Embryonic facial prominence (tissue), 1 donor: ENCODE data around the gene STK33.
"Not testable (repeated sequence)": the region's sequence is repeated elsewhere in the genome, so short reads cannot be mapped to it uniquely, and the experiment has no call there.

ENCODE experiments used
- DNase-seq: peaks from one replicate; pipeline ENCODE4 v3.0.0-alpha.2; 2016; ENCODE audit errors: extremely low spot score

STK33 gene

DNA sequence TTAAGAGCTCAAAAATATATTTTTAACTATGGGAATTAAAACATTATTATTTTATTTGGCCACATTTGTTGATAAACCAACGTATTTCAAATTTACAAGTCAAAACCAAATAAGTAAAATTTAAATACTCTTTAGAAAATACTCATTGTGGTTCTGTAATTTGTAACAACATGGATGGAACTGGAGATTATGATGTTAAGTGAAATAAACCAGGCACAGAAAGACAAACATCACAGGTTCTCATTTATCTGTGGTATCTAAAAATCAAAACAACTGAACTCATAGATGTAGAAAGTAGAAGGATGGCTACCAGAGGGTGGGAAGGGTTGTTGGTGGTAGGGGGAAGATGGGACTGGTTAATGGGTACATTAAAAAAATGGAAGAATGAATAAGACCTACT is 50.8 kb downstream of the STK33 start:
- no peak for DNase-seq

- no peak for DNase-seq
These were observed 52.6 kb downstream of the STK33 start for GRCh38 chr11:8541448-8541847.

DNA sequence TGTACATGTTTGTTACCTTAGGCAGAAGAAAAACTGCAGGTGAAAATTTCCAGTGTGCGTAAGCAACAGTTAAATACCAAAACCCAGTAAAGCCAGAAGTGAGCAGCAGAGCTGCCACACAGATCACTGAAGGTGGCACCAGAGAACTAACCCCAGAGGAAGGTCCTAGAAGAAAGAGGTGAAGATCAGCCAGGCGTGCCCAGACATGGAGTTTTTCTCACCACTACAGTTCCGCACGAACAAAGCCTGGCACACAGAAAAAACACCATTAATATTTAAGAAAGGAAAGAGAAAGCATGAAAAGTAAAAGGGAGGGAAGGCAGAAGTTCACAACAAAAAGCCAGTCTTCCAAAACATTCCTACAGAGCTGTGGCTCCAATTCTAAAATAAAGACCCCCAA is 60.7 kb downstream of the STK33 start:
- no peak for DNase-seq

DNA sequence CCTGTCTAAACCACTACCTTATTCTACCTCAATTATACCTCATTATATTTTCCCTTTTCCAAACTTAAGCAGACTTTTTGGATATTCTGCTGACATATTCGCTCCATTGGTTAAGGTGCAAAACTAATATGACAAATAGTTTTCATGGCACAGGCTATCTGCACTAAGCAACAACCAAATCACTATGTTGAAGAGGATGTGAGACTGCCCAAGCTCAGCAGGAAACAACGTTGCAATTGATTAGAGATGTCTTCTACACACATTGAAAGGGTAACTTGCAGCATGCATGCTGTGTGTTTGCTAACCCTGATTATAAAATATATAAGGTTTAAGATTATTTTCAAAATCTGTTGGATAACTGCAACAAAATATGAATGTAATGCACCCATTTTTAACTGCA is 61.6 kb downstream of the STK33 start:
- no peak for DNase-seq

- no peak for DNase-seq
These were observed 62.0 kb downstream of the STK33 start for GRCh38 chr11:8531982-8532381.

DNA sequence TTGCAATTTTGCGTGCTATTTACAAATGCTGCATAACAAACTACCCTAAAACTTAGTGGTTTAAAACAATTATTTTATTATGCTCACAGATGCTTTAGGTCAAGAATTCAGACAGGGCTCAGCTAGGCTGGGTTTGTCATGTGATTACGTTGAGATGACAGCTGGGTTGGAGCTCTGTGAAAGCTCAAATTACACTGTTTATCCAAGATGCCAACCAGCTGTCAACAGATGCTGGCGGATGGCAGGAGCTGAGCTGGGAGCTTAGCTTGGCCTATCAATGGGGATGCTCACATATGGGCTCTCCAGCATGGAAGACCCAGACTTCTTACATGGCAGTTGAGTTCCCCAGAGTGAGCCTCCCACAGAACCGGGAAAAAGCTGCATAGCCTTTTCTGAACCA is 62.7 kb downstream of the STK33 start:
- no peak for DNase-seq

GRCh38 chr11:8527939-8528338 is 66.1 kb downstream of the STK33 start:
- DNase-seq = no peak

- no peak for DNase-seq
These were observed 70.6 kb downstream of the STK33 start for GRCh38 chr11:8523396-8523795.

- no peak for DNase-seq
These were observed 81.5 kb downstream of the STK33 start for GRCh38 chr11:8512547-8512946.

DNA sequence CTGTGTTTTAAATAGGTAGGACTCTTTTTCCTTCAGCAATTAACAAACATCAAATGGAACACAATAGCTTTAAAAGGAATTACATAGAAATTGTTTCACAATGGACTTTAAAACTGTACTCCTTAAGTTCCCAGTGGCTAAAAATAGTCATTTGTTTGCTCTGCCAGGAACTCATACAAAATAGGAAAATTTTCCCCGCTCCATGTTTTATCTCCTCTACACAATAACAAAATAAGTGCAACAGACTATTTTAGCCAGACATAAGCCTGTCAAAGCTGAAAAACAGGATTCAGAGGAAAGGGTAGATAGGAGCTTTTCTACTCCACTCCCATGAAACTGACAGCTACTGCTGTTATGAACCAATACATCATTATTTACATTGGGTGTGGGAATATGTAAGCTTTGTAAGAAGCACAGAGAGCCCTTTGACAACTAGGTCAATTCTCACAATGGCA is 90.1 kb downstream of the STK33 start:
- DNase-seq = no peak

GRCh38 chr11:8501836-8502235 is 92.2 kb downstream of the STK33 start:
- no peak for DNase-seq

DNA sequence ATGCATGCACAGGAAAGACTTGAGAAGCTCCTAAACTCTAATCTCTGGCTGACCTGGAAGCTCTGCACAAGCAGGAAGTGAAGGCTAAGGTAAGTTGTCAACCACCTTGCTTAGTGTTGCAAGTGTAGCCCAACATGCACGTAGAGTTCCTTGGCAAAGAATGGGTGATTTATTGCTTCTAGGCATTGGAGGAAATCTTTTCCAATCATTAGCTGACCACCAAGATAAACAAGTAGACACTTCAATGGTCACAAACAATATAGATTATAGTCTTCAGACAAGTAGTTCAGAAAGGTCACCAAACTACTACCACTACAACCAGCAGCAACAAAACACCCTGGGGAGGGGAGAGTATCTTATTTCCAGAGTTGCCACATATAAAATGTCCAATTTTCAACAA is 105.6 kb downstream of the STK33 start:
- no peak for DNase-seq

DNA sequence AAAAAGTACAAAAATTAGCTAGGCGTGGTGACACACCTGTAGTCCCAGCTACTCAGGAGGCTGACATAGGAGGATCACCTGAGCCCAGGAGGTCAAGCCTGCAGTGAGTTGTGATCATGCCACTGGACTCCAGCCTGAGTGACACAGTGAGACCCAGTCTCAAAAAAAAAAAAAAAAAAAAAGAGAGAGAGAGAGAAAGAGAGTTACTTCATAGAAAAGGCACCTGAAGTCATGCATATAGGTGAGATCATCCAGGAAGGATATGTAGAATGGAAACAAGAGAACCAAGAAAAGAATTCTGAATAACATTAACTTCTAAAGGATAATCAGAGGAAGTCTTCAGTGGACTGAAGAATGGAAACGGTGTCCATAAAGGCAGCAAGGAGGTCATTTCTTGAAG is 106.8 kb downstream of the STK33 start:
- DNase-seq = no peak

- DNase-seq = no peak
These were observed 109.8 kb downstream of the STK33 start for GRCh38 chr11:8484251-8484650.

GRCh38 chr11:8480858-8481257 is 113.2 kb downstream of the STK33 start:
- DNase-seq = no peak

DNA sequence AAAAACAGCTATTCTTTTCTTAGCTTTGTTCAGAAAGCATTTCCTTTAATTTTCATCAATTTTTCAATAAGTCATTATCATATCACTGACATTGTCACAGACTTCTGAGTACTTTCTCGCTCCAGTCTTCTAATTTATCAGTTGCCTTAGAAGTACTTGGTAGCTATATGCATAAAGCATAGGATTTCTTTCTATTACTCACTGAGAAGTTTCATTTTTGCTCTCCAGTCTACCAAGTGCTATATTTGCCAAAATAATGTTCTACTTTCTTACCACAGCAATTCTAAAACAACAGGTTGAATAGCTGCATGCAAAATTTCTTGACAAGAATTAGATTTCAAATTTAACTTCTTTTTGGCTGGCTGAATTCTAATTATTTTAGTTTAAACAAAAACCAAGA is 116.3 kb downstream of the STK33 start:
- DNase-seq = no peak

GRCh38 chr11:8477151-8477550 is 116.9 kb downstream of the STK33 start:
- no peak for DNase-seq

DNA sequence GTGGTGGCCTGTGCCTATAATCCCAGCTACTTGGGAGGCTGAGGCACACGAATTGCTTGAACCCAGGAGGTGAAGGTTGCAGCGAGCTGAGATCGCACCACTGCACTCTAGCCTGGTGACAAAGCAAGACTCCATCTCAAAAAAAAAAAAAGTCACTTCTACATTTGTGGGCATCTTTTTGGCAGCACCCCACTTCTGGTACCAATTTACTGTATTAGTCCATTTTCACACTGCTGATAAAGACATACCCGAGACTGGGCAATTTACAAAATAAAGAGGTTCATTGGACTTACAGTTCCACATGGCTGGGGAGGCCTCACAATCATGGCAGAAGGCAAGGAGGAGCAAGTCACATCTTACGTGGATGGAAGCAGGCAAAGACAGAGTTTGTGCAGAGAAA is 126.2 kb downstream of the STK33 start:
- DNase-seq = not testable (repeated sequence)

- not testable (repeated sequence) for DNase-seq
These were observed 126.7 kb downstream of the STK33 start for GRCh38 chr11:8467356-8467755.

DNA sequence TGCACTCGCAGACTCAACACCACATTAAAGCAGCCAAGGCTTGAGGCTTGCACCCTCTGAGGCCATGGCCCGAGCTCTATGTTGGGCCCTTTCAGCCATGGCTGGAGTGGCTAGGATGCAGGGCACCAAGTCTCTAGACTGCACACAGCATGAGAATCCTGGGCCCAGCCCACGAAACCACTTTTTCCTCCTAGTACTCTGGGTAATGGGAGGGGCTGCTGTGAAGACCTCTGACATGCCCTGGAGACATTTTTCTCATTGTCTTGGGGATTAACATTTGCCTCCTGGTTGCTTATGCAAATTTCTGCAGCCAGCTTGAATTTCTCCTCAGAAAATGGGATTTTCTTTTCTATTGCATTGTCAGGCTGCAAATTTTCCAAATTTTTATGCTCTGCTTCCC is 127.1 kb downstream of the STK33 start:
- DNase-seq = not testable (repeated sequence)

- DNase-seq = no peak
These were observed 134.2 kb downstream of the STK33 start for GRCh38 chr11:8459711-8460399.

DNA sequence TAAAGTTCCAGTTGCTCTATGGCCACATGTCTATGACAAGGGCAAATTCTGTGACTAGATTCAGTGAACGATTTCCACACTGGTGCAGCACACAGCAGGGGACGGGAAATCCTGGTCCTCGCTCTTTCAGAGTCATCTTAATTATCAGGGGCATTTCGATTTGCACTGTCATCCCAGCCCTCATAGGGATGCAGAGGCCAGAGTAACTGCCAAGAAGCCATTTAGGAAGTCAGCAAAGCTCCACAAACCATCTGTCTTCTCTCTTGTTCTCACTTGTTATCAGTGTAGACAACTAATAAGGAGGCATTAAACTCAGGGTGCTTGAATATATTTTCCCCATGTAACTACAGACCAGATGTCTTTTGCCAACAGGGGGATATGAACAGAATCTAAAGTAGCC is 151.7 kb downstream of the STK33 start:
- no peak for DNase-seq

DNA sequence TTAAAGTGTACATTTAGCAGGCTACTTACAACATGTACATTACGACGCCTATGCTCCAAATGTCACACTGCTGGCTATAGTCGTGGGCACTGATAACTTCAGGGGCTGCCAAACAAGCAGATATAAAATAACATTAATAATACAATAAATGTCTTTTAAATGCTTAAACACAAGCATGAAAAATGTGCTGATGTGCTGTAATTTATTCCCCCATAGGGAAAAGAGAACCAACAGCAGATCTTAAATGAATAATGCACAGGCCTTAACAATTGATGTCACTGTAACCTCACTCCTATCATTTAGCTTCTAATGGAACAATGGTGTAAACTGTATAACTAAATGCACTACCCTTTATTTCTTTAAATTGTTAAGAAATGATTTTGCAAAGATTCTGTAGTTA is 153.4 kb downstream of the STK33 start:
- no peak for DNase-seq

DNA sequence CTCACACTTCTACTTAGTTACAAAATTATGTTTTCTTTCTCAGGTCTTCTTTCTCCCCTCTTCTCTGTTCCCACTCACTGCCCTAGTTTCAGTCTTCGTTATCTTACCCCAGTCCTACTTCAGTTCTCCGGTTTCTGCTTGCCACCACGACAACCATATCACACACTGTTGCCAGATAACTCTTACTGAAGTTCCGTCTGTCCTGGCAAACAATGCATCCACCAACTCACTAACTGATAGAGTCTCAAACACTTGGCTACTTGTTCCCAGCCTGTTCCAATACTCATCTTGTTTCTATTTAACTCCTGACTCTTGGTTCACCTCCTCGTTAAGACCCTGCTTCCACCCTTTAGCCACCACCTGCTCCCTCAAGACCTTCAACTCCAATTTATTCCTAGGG is 164.5 kb downstream of the STK33 start:
- DNase-seq = no peak
